SH-SY5Y (cell line): ENCODE results near the gene SMYD3.

Experiments
- GATA2 ChIP-seq: IDR thresholded peaks from 2 replicates; pipeline ENCODE4 v1.6.1; 2011; ENCODE audit warnings: mild to moderate bottlenecking, low read depth, low read length
- GATA3 ChIP-seq: IDR thresholded peaks from 2 replicates; pipeline ENCODE4 v1.6.1; 2011; ENCODE audit warnings: low read depth, mild to moderate bottlenecking, low read length, moderate library complexity

DNA sequence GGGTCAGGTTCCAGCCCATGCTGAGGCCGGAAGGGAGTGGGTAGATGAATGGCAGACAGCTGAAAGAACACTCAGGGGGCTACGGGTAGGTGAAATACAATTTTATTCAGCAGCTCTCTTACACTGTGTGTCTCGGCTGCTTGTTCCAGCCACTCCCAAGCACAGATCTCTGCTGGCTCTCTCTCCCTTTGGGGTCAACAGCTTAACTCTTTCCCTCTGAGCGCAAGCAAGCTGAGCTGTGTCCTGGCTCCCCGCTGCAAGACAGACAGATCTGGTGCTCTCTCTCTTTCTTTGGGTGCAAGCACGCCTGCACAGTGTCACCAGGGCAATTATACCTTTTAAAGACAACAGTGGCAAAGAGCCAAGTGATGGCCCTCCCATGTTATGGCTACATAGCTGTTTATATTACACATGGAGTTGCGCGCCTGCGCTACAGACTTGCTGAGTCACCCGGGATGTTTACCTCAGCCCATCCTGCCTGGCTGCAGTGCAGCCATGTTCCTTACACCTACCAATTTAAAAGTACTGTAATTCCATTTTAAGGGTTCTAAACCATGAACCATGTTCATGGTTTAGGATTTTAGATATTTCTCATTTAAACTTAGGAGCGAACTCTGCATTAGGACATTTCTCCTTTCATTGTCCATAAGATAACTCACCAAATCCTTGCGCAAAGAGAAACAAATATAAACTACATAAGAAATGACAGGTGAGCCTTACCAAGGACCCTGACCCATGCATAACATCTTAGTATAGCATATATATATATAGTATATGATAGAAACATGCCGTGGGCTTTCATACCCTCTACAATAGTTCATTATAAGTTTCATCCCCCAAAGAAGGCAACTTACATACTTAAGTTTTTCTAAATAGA is 396.5 kb downstream of the SMYD3 start:
- no peak for TF ChIP-seq GATA2
- TF ChIP-seq GATA3, result no peak
